GM04503 (cell line): Measurements from ENCODE around the gene ASXL1.

Source experiments
- DNase-seq: peaks from one replicate; pipeline ENCODE4 v3.0.0-alpha.2; 2012; ENCODE audit warnings: low read depth

ASXL1 gene

GRCh38 chr20:32466739-32467505, 108.8 kb downstream of the ASXL1 start:
- DNase-seq, result no peak

DNA sequence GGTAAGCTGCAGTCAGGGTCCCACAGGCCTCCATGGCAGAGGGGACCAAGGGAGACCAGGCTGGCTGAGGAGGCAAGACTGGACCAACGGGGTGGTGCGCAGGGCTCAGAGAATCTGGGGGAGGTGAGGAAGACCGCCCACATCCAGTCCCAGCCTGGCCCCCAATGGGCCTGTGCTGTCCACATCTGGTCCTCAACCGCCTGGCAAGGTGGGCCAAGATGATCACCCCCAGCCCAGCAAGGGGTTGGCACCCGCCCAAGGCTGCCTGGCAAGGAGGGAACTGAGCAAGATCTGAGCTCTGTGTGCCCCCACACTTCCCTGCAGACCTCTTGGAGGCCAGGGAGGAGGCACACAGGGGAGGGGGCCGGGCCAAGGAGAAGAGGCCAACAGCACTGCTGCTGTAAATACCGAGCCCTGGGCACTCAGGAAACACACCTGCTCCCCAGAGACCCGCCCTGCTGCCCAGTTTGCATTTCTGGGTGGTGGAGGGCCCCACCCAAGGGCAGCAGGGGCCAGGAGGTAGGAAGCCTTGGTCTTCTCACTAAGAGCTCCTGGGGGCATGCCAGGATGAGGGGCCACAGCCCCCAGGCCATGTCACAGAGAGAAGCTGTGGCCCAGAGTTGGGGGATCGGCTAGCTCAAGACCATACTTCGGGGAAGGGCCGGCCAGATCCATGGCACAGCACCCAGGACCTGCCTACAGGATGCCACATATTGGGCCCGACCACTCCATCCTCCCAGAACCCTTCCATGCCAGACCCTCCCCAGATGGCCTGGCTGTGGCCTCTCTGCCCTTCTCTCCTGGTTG, 109.6 kb downstream of the ASXL1 start:
- DNase-seq, result no peak

- DNase-seq, result no peak
Measured at GRCh38 chr20:32468313-32468640, 110.1 kb downstream of the ASXL1 start.

- DNase-seq, result no peak
Measured at GRCh38 chr20:32468860-32469259, 110.7 kb downstream of the ASXL1 start.

DNA sequence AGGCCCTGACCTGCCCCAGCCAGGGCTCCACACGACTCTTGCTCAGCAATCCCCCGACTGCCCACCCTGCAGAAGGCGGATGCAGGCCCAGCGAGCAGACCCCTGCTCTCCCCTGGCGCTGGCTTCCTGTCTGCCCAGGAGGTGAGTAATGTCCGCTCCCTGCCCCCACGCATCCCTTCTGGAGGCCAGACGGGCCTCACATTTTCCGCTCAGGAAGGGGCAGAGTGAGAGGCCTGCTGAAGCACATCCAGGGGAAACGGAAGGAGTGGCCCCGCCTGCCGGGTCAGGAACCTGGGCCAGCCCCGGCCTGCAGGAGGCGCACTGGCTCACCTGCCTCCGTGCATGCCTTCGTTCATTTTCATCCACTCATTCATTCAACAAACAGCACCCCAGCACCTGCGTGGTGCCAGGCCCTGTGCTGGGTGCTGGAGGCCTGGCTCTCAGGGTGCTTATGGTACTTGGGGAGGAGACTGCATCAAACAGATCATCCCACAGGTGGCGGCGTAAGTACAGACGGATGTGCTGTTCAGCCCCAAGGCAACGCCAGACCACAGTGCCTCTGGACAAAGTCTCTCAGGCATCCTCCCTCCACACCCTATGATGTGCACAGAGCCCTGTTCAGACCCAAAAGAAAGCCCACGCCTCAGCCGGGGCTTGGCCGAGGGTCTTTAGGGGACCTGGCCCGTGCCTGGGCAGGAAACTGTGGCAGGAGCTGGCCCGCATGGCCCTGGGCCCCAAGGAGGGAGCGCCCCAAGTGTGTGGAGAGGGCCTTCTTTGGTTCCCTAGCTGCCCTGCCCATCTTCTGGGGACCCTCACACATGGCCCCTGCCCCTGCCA, 112.1 kb downstream of the ASXL1 start:
- no peak for DNase-seq

GRCh38 chr20:32470940-32471339, 112.8 kb downstream of the ASXL1 start:
- no peak for DNase-seq

DNA sequence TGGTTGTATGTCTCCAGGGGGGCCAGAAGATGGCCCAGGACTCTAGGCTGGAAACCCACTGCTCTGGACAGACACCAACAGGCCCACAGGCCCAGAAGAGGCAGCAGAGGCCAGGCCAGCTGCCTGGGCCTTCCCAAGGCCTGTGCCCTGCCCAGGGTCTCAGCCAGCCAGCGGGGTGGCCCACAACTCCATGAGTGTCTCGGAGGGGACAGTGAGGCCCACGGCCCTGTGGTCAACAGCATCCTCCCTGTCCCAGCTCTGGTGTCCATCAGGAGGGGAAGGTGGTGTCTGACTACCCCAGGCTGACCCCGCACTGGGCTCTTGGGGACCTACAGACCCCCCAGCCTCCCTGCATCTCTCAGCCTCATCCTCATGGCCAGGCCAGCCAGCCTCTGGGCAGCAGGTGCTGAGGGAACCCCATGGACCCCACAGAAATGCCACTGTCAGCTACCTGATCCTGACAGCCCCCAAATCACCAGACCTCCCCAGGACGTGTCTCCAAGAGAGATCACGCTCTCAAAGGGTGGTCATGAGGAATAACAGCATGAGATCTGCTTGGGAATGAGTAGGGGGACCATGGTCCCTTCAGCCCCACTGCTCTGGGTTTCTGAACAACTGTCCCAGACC, 114.6 kb downstream of the ASXL1 start:
- no peak for DNase-seq

GRCh38 chr20:32473231-32474008, 115.3 kb downstream of the ASXL1 start:
- DNase-seq, result no peak

- no peak for DNase-seq
Measured at GRCh38 chr20:32474009-32474716, 116.0 kb downstream of the ASXL1 start.

- DNase-seq, result no peak
Measured at GRCh38 chr20:32474717-32474966, 116.5 kb downstream of the ASXL1 start.

DNA sequence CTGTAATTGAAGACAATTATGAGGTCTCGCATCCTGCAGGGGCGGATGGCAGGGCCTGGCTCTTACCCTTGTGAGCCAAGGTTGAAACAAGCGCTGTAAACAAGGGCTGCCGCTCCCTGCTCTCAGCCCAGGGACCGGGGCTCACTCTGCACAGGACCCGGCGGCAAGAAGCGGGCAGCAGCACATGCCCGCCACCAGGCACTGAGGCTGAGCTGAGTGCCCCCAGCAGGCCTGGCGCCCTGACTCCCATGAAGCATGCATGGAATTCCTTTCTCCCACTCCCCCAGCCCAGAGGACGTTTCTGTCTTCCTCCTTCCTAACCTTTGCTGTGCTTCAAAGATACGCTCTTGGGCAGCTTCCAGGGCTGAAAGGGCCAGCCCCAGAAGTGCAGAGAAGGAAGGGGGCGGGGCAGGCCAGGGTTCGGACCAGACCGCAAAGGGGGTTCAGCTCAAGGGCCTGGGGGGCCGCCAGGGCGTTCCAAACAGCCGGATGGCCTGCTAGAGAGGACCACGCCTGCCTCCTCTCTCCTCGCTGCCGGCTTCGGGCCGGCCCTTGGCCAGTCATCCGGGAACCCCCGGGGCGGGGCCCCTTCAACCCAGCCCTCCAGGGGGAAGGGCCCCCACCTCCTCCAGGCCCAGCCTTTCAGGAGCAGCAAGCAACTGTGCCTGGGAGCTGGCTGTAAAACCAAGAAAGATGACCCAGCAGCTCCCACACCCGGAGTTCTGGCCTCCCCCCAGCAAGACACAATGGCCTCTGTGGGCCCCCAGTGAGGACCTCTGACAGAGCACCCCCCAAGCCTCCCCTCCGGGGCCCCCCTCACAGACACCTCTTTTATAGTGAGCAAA, 117.1 kb downstream of the ASXL1 start:
- peak; percentile 74 for DNase-seq

- DNase-seq, result no peak
Measured at GRCh38 chr20:32476684-32477593, 118.8 kb downstream of the ASXL1 start.

DNA sequence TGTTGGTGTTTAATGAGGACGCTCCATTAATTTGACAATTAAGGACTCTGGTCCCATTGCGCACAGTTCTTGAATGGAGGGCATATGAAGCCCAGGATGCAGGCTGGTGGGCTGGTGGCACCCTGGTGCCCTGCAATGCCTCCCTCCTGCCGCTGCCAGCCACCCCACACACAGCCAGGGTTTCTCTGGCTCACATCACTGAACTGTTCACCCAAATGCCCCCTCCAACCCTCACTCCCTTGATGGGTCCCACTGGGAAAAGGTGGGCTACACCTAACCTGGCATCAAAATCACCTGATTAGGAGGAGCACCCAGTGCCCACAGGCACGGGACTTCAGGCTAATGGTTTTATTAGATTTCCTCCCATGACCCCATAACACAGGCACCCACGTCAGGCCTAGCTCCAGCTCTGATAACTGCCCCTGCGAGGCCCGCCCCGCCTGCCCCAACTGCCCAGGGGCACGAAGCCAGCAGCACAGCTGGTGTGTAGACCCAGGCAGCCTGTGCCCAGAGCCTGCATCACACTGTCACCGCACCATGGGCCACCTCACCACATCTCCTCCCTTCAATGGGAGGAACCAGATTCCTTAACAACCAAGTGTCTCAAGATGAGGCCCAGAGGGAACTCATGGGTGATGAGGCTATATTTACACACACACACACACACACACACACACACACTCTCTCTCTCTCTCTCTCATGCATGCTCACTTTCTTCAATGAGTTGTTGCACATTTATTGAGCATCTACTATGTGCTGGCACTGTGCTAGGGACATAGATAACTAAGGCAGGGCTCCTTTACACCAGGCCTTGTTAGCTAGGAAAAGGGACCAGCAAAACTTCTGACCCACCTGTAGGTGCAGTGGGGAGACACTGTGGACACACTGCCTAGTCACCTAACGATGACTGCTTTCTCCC, 119.7 kb downstream of the ASXL1 start:
- no peak for DNase-seq

DNA sequence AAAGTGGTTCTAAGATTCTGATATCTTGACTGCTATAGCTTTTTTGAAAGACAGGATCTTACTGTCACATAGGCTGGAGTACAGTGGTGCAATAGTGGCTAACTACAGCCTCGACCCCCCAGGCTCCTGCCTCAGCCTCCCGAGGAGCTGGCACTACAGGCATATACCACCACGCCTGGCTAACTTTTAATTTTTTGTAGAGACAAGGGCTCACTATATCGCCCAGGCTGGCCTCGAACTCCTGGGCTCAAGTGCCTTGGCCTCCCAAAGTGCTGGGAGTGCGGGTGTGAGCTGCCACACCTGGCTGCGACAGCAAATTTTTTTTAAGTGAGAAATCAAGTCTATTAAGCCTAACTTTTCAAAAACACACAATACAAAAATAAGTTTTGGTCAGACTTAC, 120.4 kb downstream of the ASXL1 start:
- no peak for DNase-seq

- no peak for DNase-seq
Measured at GRCh38 chr20:32479012-32479411, 120.9 kb downstream of the ASXL1 start.

GRCh38 chr20:32479697-32480171, 121.6 kb downstream of the ASXL1 start:
- no peak for DNase-seq

- no peak for DNase-seq
Measured at GRCh38 chr20:32480371-32481241, 122.5 kb downstream of the ASXL1 start.
